ENCODE data around the gene DNAJC21. TPM values are rescaled to one million over a fixed set of nuclear protein-coding genes. Genes with fewer than 3 reads are reported as not detected.

DNAJC21 gene
- total and polyA plus RNA-seq, 10 of the 15 experiments (the other 5 are each of a cell fraction or from before 2014, with no cell fraction given), result 9.2 to 53.5 (median 23.7) TPM

- 0 out of 2 replicates have a peak, but pooled peaks have one; percentile 60 for TF ChIP-seq ASH2L (IDR thresholded peaks at IDR 0.05; ENCODE audit: borderline replicate concordance, low read depth)
- TF ChIP-seq ETV6 (conservative IDR thresholded peaks at IDR 0.05 in 1 of 2, IDR thresholded peaks at IDR 0.05 in 1 of 2; ENCODE audit: borderline replicate concordance in 1 of 2, low read depth in 1 of 2), result peak in 1 of 2 experiments; percentile 73; a peak in 1 of 4 replicates
- TF ChIP-seq SP1 (IDR thresholded peaks at IDR 0.05; ENCODE audit: low read depth, low read length), result peak; percentile 34
- TF ChIP-seq CBX3 (IDR thresholded peaks at IDR 0.05; ENCODE audit: borderline replicate concordance, low read depth), result no peak
- TF ChIP-seq HSF1 (IDR thresholded peaks at IDR 0.05; ENCODE audit: low read depth, low read length), result no peak; the same call in 1 of the 2 replicates
- TF ChIP-seq RELB (IDR thresholded peaks at IDR 0.05; ENCODE audit: low read depth), result peak; percentile 99
- peak; percentile 92 for TF ChIP-seq NKRF (conservative IDR thresholded peaks at IDR 0.05)
- TF ChIP-seq CUX1 (IDR thresholded peaks at IDR 0.05; ENCODE audit: insufficient replicate concordance, low read depth, low read length), result no peak
- TF ChIP-seq TARDBP (IDR thresholded peaks at IDR 0.05; ENCODE audit: borderline replicate concordance), result peak; percentile 86
- TF ChIP-seq ZZZ3 (IDR thresholded peaks at IDR 0.05; ENCODE audit: control insufficient read depth, insufficient read length, low read depth), result no peak
- TF ChIP-seq CBX5 (IDR thresholded peaks at IDR 0.05; ENCODE audit: low read depth), result no peak
- TF ChIP-seq USF2 (IDR thresholded peaks at IDR 0.05; ENCODE audit: borderline replicate concordance, low read depth, low read length), result no peak
- peak; percentile 71; the same call in 1 of the 2 replicates for TF ChIP-seq ZBED1 (IDR thresholded peaks at IDR 0.05; ENCODE audit: borderline replicate concordance)
- TF ChIP-seq IKZF1 (conservative IDR thresholded peaks at IDR 0.05), result peak; percentile 96
- TF ChIP-seq BCL11A (IDR thresholded peaks at IDR 0.05; ENCODE audit: low read depth, low read length), result no peak
Observed at GRCh38 chr5:34915139-34915855, 14.1 kb upstream of the DNAJC21 start, which contains the start of the genes BRIX1 and RAD1 (continued).
